Right kidney (tissue), 9 donors: Measurements from ENCODE around the gene SLC22A12.
"Not testable (repeated sequence)": the region's sequence is repeated elsewhere in the genome, so short reads cannot be mapped to it uniquely, and the experiment has no call there.

ENCODE experiments used
- DNase-seq: peaks from one replicate; pipeline ENCODE4 v3.0.0-alpha.2; 2016
- long read RNA-seq, 8 donors: transcript quantifications; one replicate each; lab custom pipeline, GENCODE V29; 2026

The SLC22A12 gene
- long read RNA-seq, donor 1, partial matches to known transcripts, result 0 of 1 reads
- long read RNA-seq, donor 1, other reads (novel, unspliced or antisense), result 0 of 1 reads
- long read RNA-seq, donor 2, result 0 reads
- long read RNA-seq, donor 3, partial matches to known transcripts, result 0 of 1 reads
- long read RNA-seq, donor 3, other reads (novel, unspliced or antisense), result 0 of 1 reads
- long read RNA-seq, donor 4, result 0 reads
- long read RNA-seq, donor 5, partial matches to known transcripts, result 0 of 1 reads
- long read RNA-seq, donor 5, other reads (novel, unspliced or antisense), result 0 of 1 reads
- long read RNA-seq, donor 6, partial matches to known transcripts, result 0 of 2 reads
- long read RNA-seq, donor 6, other reads (novel, unspliced or antisense), result 0 of 2 reads
- long read RNA-seq, donor 7, result 0 reads
- long read RNA-seq, donor 8, partial matches to known transcripts, result 0 of 2 reads
- long read RNA-seq, donor 8, other reads (novel, unspliced or antisense), result 0 of 2 reads

DNA sequence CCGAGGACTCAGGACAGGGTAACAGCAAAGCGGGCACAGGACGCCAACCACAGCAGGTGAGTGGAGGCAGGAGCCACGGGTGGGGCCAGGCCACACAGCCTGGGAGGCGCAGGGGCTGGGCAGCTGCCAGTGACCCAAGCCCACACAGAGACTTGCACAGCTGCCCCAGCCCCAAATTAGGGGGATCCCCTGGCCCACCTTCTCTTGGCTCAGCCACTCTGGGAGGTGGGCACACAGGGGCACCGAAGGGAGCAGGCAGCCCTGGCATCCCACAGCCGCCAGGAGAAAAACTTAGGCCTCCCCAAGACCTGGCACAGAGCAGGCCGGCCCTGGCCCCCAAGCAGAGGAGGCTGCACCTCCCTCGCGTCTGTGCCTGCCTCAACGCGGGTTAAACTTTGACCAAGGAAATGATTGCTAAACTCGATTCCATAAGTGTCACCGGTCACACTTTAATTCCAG, at the start of gene SLC22A12:
Gene SLC22A12, plus strand, starts transcription at position 458 of the 459 bp plus-strand sequence. CDS start 337 bp downstream, outside the sequence.
- peak; percentile 22 for DNase-seq

DNA sequence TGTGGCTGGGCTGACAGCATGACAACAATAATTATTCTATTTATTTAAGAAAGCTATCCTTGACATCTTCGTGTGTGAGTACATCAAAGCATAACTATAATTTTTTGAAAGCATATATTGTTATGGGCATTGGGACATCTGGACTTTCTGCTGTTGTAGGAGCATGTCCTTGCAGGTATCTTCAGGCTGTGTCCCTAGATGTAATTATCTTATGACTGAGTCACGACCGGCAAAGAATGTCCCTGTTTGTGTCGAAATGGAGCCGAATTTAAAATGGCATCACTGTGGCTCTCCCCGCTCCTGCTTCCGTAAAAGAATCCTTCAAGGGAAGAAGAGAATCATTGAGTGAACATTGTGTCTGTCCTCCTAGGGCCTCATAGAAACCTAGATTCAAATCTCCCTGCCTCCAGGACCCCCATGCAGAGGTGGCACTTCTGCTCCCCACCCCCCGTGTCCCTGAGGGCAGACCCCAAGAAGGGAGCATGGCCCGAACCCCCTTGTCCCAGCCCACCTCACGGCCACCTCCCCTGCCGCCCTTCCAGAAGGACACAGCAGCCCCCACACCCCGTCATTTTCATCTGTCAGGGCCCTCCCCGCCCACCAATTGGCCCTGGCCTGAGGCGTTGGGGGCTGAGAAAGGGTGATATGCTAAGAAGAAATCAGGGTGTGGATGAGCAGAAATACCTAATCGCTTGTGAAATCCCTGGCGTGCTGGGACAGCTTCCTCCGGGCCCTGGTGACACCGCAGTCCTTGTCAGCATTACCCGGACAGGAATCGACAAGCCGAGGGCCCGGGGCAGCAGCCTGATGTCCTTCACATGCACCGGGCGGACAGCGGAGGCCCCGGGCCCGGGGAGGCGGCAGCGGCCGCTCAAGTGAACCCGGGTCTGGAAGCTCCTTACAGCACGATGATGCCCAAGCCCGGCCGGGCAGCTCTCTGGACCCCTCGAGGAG, 48.6 kb upstream of the SLC22A12 start:
- no peak for DNase-seq

DNA sequence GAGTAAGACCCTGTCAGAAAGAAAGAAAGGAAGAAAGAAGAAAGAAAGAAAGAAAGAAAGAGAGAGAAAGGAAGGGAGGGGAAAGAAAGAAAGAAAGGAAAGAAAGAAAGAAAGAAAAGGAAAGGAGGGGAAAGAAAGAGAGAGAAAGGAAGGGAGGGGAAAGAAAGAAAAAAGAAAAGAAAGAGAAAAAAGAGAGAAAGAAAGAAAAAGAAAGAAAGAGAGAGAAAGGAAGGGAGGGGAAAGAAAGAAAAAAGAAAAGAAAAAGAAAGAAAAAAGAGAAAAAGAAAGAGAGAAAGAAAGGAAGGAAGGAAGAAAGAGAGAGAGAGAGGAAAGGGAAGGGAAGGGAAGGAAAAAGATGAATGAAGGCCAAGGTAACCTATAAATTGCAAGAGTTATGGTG, 47.2 kb upstream of the SLC22A12 start:
- DNase-seq, result no peak

DNA sequence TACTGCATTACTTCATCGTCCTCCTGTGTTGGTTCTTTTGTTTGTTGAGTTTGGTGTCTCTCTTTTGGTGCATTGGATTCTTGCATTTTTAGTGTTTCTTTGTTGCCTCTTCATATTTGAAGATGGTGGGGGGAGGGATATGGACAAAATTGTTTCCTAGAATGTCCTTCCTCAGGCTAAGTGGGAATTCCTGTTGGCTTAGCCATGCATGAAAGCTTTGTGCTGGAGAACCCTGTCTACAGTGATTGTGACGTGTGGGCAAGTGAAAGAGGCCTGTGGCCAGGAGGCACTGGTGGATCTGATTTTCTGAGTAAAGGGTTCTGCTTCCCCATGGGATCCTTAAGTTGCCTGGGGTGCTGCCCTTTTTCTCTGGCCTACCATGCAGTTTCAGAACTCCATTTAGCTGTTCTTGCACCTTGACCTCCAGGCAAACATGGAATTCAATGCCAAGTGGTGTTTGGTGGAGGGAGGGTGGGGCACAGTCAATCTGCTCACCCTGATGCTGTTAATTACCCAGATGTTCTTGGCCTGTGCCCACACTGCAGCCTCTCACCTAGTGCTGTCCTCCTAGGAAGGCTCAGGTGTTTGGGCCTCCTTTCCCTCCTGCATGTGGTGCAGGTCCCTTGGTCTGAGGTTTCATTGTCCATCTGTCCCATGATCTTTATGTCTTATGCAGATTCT, 46.3 kb upstream of the SLC22A12 start:
- DNase-seq, result no peak

DNA sequence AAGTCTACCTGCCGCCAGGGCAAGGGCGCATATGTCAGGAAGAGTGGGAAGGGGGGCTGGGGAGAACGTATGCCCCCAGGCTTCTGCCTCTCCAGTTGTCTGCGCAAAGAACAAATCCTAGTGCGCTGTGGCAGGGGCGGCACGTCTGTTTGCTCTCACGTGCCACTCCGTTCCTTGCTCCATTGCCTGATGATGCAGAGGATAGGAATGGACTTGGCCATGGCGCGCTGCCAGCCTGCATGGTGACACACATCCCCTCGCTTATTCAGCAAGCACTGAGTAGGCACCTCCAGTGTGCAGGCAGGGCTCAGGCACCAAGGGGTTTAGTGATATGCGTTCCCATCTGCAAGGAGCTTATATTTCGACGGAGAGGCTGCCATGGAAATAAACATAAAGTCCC, 45.4 kb upstream of the SLC22A12 start:
- no peak for DNase-seq

DNA sequence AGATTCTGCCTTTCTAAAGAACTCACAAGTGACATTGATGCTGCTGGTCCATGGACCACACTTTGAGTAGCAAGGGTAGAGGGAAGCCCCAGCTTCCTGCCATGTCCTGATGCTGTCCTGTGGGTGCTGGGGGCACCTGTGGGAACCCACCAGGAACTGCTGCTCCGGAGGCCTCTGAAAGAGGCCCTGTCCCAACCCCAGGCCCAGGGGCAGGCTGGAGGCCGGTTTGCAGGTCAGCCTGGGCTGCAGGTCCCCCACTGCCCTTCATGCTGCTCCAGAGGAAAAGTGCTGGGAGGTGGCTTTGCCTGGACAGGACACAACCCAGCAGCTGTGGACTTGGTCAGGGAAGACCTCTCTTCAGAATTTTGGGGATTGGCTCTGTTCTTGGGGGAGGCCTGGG, 44.8 kb upstream of the SLC22A12 start:
- no peak for DNase-seq

DNA sequence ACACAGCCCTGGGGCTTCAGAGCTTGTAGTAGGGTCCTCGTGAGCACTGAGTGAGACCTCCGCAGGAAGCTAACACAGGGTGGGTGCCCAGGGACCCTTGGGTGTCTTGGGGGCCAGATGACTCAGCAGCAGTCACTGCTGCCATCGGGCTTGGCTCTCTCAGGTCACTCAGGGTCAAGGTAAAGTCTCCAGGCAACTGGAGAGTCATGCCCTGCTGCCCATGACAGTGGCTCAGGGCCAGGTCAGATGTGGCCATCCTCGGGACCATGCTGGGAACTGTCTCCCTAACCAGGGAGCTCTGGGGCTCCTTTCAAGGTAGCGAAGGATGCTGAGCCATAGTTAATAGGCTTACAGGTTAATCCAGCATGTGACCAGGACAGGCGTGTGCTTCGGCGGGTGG, 44.4 kb upstream of the SLC22A12 start:
- DNase-seq, result no peak

DNA sequence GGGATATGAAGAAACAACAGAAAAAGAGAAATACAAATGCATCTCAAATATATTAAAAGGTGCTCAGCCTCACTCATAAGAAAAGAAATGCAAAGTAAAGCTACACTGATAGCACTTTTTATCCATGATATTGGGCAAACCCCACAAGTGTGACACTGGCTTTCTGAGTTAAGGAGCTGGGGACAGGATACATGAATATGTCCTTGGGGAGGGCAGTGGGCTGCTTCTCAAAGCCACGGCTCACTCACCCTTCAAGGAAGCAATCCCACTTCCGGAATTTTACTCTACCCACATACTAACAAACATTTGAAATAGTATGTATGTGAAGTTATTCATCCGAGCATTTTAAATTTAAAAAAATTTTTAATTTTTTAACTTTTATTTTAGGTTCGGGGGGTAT, 41.1 kb upstream of the SLC22A12 start:
- no peak for DNase-seq

DNA sequence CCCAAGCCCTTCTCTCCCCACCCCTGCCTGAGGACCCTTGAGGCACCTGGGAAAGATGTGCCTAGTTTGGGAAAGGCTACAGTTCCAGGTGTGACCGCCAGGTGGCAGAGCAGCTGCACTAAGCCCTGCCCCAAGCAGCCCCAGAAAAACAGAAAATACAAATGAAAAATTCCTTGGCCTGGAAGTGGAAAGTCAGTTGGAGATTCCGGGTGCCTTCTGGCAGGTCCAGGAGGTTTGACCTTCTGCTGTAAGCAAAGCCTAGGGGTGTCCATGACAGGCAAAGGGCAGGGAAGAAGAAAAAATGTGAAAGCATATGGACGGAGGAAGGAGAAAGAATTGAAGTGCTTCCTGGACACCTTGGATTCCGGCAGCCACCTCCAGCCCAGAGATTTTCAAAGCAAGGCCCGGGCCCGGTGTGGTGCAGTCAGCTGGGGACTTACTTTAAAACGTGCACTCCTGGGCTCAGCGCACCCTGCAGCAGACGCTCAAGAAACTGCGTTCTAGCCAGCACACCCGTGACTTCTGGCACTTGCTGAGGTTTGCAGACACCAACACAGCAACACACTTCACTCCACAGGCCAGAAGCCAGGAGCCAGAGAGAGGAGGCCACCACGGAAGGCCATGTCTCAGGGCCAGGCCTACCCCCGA, 37.3 kb upstream of the SLC22A12 start:
- DNase-seq, result peak; percentile 70

DNA sequence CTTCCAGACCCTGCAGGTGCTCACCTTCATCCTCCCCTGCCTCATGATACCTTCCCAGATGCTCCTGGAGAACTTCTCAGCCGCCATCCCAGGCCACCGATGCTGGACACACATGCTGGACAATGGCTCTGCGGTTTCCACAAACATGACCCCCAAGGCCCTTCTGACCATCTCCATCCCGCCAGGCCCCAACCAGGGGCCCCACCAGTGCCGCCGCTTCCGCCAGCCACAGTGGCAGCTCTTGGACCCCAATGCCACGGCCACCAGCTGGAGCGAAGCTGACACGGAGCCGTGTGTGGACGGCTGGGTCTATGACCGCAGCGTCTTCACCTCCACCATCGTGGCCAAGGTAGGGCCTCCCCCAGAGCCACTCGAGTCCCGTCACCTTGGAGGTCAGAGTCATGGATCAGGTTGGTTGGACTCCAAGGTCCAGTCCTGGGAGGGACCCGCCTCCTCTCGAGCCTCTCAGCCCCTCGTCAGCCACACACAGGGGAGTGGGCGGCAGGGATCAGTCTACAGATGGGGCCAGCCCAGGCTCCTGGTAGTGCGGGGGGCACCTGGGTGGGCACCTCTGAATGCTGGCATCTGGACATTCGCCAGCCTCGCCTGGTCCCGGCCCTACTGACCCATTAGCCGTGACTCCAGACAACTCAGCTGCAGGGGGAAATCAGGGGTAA, 34.8 kb upstream of the SLC22A12 start:
- DNase-seq, result no peak

DNA sequence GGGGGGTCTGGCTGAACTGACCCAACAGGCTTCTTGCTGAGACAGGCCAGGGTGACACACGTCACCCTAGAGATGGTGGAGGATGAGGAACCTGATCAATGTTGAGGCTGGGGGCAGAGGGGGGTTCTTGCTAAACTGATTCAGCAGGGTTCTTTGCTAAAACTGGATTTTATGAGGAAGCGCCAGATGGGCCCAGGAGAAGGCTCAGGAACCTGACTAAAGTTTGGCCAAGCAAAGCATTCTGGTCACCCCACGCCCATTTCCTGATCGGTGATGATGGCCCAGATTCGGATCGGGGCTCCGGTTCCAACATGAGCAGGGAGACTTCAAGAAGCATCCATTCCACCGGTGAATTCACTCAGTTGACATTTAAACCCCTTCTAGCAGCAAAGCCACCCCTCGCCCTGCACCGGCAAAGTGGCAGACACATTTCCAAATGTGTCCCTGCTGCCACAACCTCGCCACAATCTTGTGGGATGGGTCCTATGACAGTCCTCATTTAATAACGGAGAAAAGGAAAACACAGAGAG, 34.2 kb upstream of the SLC22A12 start:
- DNase-seq, result no peak

DNA sequence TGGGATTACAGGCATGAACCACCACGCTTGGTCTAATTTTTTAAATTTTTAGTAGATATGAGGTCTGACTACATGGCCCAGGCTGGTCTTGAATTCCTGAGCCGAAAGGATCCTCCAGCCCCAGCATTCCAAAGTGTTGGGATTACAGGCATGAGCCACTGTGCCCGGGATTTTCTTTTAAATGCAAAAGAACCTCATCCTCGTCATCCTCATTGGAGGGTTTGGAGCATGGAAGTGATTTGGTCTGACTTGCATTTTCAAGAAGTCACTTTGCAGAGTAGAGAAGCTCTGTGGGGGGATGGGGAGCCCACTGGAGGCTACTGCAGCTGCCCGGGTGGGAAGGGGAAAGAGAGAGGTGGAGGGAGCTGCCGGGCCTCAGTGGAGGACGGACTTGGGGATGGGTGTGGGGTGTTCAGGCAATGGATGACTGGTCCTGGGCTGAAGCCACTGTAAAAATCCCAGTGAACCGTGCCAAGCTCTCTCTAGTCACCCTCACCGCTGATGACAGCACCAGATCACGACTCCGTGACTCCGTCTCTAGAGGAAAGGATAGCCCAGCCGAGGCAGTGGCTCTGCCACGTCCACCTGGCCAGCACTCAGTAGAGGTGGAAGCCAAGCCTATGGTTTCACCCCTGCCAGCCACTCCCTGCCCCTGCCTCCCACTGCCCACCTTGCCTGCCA, 32.8 kb upstream of the SLC22A12 start:
- DNase-seq, result no peak

DNA sequence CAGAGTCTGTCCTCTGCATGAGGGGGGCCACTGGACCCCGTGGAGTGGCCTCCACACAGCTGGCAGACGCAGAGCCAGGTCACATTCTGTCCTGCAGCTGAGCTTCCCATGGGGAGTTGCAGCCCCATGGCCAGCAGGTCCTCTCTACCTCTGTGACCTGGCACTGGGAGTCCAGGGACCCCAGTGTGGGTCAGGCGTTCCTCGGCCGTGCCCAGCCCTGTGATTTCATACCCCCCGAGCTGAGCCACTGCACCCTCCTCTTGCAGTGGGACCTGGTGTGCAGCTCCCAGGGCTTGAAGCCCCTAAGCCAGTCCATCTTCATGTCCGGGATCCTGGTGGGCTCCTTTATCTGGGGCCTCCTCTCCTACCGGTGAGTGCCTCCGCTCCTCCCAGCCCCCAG, 32.2 kb upstream of the SLC22A12 start:
- no peak for DNase-seq

DNA sequence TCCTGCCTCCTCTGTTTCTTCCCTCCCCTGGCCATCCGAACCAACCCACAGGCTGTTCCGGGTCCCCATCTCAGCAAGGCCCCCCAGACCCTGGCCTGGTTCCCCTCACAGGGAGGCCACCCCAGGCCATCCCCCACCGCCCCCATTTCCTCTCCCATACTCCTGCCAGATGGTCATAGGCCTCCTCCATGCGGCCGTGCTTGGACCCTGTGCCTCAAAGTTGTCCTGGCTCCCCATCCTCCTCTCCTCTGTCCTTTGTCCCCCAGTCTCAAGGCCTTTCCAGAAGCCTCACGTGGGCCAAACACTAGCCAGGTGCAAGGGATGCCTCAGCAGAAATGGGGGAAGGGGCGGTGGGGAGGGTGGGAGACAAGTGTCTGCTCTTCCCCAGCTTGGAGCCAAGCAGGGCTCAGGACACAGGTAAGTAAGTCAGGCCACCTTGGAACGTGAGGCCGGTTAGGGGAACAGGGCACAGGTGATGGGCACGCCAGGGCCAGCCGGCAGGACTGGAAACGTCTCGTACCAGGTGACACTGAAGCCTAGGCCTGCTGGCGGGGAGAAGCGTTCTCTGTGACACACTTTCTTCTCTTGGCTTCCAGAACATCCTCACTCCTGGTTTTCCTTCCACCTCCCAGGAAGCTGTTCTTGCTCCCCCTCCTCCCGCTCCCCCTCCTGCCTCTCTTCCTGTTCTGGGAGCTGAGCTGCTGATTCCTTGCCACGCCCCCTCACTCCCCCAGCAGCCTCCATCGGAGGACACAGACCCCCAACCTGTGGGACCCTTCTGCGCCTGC, 31.5 kb upstream of the SLC22A12 start:
- DNase-seq, result peak; percentile 45

DNA sequence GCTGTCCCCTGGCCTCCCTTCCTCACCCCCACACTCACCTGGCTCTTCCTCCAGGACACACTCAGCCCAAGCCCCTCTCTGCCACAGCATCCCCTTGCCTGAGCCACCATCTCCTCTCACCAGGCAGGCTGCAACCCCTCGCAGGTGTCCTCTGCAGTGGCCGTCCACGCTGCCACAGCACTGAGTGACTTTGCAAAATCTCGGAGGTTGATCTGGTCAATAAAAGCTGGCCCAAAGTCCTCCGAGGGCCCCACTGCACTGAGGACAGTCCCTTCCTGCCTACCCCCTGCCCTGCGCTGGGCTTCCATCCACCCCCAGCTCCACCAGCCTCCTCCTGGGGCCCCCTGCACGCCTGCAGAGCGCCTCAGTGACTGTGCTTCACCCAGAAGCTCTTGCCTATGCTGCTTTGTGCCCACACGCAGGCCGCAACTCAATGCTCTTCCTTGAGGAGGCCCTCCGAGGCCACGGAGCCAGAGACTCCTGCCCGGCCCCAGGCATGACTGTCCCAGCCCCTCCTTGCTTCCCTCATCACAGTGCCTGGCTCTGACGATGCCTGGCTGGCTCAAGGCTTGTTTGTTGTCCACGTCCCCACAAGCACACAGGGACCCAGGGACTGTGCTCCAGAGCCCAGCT, 30.8 kb upstream of the SLC22A12 start:
- DNase-seq, result peak; percentile 49

DNA sequence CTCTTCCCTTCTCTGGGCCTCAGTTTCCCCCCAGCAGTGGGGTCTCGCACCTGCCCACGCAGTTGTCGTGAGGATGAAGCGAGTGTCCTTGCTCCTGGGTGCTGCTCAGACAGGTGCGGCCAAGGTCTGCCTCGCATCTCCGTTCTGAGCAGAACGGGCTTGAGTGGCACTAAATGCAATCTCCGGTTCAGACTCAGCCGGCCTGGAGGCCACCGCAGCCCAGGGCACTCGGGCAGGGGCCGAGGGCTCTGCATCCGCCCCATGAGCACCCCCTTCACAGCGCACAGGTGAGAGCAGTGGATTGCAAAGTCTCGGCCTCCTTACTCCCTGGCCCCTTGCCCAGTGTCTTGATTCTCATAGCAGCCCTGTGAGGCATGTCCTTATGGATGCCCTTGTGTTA, 30.1 kb upstream of the SLC22A12 start:
- DNase-seq, result no peak

DNA sequence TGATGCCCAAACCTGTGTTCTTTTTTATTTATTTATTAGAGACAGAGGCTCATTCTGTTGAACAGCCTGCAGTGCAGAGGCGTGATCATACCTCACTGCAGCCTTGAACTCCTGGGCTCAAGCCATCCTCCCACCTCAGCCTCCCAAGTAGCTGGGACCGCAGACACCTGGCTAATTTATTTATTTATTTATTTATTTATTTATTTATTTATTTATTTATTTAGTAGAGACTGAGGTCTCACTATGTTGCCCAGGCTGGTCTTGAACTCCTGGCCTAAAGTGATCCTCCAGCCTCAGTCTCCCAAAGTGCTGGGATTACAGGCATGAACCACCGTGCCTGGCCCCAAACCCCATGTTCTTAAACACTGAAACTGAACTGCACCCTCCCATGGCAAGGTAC, 29.6 kb upstream of the SLC22A12 start:
- DNase-seq, result not testable (repeated sequence)

DNA sequence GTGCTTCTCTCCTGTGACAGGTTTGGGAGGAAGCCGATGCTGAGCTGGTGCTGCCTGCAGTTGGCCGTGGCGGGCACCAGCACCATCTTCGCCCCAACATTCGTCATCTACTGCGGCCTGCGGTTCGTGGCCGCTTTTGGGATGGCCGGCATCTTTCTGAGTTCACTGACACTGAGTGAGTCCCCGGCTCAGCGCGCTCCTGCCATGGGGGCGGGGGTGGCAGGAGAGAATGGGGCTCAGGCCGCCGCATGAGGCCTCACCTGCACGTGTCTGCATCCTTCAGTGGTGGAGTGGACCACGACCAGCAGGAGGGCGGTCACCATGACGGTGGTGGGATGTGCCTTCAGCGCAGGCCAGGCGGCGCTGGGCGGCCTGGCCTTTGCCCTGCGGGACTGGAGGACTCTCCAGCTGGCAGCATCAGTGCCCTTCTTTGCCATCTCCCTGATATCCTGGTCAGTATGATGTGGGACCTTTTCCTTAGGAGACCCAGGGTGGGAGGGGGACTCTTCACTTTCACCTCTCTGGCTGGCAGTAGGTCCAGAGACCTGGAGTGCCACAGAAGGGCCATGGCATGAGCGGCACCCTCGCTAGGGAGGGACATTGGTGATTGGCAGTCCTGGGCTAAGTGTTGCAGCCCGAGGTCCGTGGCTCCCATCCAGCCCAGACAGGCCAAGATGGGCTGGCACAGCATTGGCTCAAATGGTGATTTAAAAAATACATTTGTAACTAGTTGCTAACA, 28.9 kb upstream of the SLC22A12 start:
- DNase-seq, result no peak
